NCI-H2196 treated with DMSO at 0.1 percent for 48 hours (cell line): ENCODE results near the gene KCNQ1.

Source experiments
- DNase-seq: peaks from one replicate; lab custom pipeline; 2025; ENCODE audit not compliant: unreplicated experiment; lab: John Stamatoyannopoulos, UW

The KCNQ1 gene

GRCh38 chr11:2739531-2740274, 294.9 kb downstream of the KCNQ1 start:
- DNase-seq, result no peak

DNA sequence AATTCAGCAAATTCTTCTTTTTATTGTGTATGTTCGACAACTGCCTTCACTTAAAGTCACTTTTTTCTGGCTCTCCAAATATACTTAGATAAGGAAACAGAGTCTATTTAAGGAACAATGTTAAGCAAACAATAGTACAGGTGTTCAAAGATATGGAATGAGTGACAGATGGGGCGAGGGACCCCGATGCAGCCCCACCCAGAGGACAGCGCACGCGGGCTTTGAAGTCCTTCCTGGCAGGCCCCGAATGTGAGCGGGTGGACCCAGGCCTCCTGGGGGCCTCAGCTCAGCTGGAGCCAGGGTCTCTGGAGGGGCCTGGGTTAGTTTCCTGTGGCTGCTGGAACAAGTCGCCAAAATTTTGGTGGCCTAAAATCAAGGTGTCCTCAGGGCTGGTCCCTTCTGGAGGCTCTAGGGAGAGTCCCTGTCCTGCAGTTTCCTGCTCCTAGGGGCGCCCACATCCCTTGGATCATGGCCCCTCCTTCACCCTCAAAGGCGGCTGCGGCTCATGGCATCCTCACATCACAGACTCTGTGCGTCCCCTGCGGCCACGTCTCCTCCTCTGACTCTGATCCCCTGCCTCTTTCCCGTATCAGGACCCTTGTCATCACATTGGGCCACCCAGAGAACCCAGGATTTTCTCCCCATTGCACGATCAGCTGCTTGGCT, 295.6 kb downstream of the KCNQ1 start:
- no peak for DNase-seq

- DNase-seq, result no peak
These were observed 296.2 kb downstream of the KCNQ1 start for GRCh38 chr11:2741006-2741376.

DNA sequence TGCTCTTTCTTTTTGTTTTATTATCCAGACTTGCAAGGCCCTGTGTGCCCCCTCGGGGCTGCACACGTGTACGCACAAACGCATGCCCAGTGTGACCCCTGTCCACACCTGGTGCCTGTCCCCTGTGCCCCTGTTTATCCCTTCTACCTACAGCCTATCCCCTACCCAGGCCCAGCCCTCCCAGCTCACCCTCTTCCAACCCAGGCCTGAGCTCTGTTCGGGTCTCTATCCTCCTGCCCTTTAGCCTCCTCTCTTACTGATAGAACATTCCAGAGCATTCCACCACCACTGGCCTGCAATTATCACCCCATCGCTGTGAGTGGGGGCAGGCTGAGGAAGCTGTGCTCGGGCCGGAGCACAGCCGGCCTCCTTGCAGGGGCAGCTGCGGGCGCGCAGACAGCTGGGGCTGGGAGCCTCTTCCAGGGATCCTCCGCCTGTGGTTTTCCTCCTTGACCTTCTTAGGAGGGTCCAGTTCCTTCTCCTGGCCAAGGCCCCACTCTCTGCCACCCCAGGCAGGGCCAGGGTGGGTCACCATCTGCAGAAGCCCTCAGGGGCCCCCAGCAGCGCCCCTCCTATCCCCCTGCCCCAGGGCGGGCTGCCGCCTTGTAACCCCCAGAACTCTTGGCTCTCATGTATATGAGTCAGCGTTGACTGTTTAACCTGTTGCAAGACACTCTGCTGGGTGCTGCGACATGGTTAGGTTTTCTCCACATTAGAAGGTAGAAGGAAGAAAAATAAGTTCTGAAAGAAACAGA, 296.7 kb downstream of the KCNQ1 start:
- DNase-seq, result no peak

- no peak for DNase-seq
These were observed 297.4 kb downstream of the KCNQ1 start for GRCh38 chr11:2742201-2742600.

DNA sequence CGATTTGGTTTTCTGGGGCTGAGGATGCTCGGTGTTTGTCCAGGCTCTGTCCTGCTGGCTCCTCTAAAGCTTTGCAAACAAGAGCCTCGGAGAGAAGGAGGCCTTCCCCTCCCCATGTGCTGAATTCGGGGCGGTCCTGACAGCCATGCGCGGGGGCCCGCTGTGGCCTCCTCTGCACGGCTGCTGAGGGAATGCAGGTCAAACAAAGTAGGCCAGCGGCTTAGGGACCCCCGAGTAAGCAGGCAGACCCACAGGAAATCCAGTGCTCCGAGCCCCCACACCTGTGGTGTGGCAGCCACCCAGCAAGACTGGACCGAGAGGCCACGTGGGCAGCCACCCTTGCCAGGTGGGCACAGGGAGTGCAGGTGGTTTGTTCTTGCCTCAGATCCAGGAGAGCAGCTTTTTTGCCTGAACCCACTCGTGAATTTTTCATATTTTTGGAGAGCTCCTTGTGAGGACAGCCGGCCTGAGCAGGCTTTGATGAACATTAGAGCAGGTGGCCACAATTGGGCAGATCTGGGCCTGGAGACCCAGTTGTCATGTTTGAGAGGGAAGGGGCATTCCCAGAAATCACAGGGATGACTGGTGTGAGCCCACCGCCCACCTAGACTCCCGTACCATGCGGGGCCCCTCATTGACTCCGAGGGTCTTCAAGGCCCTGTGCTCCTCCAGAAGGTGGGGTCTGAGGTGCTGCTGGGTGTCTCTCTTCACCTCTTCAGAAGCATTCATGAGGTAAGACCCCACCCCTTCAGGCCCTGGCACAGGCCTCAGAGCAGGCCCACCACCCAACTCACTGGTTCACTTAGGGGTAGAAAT, 298.0 kb downstream of the KCNQ1 start:
- DNase-seq, result no peak

DNA sequence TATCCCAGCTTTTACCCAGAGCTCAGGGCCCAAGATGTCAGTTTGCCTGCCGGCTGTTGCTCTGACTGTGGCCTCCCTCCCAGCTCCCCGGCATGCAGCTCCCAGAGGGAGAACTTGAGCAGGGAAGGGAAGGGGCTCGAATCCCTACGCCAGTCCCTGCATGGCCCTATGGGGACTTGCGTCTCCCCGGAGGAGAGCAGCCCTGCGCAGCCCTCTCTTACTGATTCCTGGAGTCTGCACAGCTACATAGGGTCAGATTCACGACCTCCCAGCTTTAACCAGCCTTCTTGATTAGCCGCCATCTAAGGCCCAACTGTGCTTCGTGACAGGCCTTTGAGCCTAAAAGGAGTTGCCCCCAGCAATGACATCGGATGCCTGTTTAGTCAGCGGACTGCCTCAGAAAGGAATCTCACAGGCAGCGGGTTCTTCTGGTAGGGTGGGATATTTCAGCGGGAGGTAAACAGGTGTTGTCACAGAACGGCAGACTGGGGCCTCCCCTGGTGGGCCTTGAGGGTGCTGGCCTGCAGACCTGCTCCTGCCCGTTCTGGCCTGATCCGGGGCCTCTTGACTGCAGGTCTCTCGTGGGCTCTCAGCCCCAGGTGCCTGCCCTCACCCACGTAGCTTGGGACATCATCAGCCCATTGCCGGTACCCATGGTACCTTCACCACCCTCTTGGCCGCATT, 298.8 kb downstream of the KCNQ1 start:
- no peak for DNase-seq

DNA sequence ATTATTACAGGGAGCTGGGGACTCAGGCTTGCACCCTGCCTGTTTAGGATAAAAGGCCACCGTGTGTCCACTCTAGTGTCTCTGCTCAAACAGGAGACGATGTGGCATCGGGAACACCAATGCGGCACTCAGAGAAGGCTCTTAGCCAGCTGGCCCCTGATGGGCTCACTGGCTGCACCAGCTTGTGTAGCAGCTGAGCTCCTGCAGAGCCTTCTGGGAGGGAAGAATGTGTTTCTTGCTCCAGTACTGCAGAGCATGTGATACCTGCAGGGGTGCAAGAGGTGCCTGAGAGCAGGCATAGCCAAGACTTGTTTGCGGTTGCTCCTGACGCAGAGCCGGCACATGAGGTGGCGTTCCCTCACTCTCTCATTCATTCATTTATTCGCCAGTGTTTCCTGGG, 299.4 kb downstream of the KCNQ1 start:
- no peak for DNase-seq

DNA sequence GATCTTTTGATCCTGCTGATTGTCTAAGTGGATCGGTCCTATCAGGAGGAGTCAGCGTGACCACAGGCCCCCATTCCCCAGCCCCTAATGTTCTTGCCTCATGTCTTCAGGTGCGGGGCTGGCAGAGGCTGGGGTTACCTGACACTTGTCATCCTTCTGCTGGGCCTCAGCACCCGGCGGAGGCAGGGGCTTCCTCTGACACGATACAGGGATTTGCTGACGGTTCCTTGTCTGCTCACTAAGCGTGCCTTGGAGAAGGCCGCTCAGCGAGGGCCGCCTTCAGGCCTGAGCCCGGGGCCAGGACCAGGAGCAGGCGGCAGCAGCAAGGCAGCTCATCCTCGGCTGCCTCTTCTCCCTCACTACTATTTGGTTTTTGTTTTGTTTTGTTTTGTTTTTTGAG, 300.7 kb downstream of the KCNQ1 start:
- DNase-seq, result no peak

DNA sequence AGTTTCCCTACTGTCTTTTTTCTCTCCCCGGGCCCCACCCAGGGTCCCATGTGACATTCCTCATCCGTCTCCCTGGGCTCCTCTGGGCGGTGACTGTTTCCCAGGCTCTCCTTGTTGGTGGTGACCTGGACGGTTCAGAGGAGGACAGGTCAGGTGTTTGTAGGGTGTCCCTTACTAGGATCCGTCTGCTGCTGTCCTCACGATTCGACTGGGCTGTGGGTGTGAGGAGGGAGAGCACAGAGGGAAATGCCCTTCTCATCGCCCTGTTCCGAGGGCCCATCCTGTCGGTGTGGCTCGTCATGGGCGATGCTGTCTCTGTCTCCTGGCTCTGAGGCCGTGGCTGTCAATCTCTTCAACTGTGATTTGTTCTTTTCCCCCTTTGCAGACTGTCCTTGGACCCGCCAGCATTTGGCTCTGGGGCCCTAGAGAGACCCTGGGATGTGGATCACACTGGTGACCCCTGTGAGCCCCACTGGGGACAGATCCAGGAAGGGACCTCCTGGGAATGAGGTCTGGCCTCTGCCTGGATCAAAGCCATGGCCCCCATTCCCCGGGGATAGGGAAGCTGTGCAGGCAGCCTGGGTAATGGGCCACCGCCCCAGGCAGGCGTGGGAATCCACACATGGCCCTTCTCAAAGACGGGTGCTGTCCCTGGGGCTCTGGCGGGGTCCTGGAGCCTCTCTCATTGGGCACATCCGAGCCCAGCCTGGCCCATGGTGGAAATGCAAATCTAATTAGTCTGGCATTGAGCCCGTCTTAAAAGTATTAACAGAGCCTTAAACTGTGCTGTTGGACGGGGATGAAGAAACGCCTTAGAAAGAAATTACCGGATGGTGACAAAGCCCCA, 301.8 kb downstream of the KCNQ1 start:
- DNase-seq, result no peak

GRCh38 chr11:2747248-2748027, 302.6 kb downstream of the KCNQ1 start:
- DNase-seq, result no peak

DNA sequence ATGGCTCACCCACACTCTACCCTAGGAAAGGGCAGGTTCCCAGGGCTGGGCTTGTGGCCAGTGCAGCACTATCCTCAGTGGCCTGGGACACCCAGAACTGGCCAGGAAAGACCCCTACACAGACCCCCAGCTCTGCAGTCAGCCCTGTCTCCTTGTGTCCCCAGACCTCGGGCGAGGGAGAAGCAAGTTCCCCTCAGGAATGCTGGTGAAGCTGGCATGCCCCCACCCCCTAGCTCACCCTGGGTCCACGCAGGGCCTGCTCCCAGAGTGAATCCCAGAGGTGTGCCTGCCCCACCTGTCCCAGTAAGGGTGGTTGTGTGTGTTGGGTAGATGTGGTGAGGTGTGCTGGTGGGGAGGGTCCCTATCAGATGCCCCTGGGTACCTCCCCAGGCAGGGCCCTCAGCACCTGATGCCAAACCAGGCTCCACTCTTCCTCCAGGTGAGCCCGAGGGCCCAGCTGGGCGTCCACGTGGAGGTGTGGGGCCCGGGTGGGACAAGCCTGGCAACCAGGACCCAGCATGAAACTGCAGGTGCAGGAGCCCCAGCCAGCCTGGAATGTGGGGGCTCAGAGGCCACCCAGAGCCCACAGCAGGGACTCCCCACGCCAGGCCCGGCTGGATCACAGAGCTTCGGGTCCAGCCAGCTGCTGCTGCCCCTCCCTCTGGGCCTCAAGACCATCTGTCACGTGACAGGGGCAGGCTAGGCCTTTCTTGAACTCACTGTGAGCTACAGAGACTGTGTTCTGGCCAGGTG, 303.4 kb downstream of the KCNQ1 start:
- no peak for DNase-seq

DNA sequence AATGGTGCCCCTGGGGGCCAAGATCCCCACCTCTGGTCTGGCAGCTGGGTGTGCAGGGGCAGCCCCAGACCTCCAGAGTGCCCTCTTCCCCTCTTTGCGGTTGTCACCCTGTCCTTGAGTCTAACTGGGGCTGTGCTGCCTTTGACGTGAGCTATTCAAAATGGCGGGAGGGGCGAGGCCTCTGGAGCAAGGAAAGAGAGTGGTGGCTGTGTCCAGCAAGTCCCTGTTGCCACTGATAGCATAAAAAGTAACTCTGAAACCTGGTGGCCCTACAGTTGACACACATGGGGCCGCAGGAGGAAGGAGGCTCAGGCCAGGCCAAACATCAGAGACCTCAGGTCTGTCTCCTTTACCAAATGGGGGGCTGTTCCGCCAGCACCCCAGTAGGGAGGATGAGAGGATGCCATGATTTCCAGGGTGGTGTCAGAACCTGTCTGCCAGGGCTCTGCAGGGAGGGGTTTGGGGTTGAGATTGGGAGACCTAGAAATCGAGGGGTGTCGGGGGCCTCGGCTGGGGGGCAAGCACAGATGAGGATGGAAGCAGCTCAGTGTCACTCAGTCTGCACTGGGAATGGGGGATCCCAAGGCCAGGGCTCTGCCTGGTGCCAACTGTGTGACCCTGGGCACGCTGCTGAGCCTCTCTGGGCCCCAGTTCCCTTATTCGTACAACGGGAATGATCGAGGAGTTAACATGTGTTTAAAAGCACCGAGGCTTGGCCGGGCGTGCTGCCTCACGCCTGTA, 304.2 kb downstream of the KCNQ1 start:
- no peak for DNase-seq

- no peak for DNase-seq
These were observed 305.4 kb downstream of the KCNQ1 start for GRCh38 chr11:2750101-2750681.

DNA sequence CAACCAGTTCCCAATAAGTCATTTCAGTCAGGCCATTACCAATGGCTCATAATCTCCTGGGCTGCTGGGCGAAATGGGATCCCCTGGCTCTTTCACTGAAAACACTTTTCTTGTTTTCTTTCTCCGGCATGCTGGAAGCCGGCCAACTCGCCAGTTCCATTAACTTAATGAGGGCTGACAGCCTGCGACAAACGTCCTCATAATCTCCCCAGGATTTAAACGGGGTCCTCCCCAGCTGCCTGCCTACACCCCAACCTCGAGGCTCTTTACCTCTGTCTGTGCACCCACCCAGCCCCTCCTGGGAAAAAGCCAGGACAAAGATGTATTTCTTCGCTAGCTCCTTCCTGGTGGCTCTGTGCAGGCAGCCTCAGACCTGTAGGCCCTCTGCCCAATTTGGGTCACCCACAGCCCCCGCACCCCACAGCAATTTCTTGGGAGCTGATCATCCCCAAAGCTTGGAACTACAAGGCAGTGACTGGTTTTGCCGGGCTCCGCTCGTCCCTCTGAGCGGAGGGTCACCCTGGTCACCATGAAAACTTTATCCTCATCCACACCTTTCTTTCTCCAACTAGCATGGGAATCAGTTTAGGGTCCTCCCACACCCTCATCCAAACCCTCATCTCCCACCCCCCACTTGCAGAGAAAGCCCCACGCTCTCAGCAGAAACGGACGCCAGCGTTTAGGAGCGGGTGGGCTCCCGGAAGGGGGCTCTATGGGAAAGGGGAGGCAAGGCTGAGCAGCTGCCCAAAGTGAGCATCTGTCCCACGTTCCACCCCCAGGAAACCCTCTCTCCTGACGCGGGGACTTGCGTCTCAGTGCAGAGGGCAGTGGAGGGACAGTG, 306.1 kb downstream of the KCNQ1 start:
- DNase-seq, result no peak

DNA sequence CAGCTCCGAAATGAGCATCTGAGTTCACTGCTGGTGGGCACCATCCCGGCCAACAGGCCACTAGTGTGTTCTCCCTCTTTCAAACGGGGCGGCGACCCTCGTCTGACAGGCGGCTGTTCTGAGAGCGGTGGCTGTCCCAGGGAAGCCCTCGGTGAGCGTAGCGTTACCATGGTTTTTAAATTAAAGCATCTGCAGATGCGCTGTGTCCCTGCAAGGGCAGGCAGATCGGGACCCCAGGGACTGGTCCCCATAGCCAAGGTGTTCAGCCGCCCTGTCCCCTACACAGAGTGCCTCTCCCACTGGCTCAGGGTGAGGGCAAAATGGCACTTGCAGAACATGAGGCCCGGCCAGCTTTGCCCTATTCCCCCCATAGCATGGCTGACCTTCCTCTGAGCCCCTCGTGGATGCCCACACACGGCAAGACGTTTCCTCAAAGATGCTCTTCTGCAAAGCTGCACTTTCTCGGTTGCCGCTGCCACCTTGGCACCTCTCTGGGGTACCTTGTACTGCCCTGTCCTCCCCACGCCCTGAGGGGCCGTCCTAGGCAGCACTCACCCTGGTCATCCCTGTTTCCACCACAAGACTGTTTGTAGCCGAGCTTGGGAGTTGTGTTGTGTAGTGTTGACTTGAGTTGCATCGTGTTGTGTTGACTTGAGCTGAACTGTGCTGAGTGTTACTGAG, 306.9 kb downstream of the KCNQ1 start:
- DNase-seq, result no peak
